SK-N-DZ (cell line): ENCODE results near the gene SYT12. TPM values are rescaled to one million over a fixed set of nuclear protein-coding genes. Genes with fewer than 3 reads are reported as not detected.
"Not testable (repeated sequence)": the region's sequence is repeated elsewhere in the genome, so short reads cannot be mapped to it uniquely, and the experiment has no call there.

Experiments
- DNase-seq: peaks from one replicate; pipeline ENCODE4 v3.0.0-alpha.2; 2015; ENCODE audit warnings: low spot score
- polyA plus RNA-seq, 2 experiments: library from polyadenylated mRNA; depleted of rRNA; stranded (reverse); fragments of >200 nt; gene quantifications; 2 replicates each; pipeline ENCODE4 v1.2.3, GENCODE V29; 2014

The SYT12 gene
- 0.24 TPM in 1 of 2 replicates, not detected in the other for polyA plus RNA-seq (2014; cell fraction: cytosol; rRNA removed)
- polyA plus RNA-seq (2014; cell fraction: nucleus; rRNA removed), result 0.06 and 0.07 TPM in 2 replicates

GRCh38 chr11:67022961-67023956, at the start of gene SYT12:
Gene SYT12, plus strand, starts transcription at chr11:67023134. Its CDS starts 7,011 bp downstream, at chr11:67030145.
- no peak for DNase-seq

GRCh38 chr11:66973956-66974580, 48.9 kb upstream of the SYT12 start:
- no peak for DNase-seq

- DNase-seq, result no peak
These were observed 48.1 kb upstream of the SYT12 start, which contains the start of gene C11orf86 for GRCh38 chr11:66974724-66975404. Gene C11orf86, plus strand, starts transcription at chr11:66975304. Its CDS starts 59 bp downstream, at chr11:66975363.

- DNase-seq, result no peak
These were observed 47.4 kb upstream of the SYT12 start for GRCh38 chr11:66975405-66976027.

GRCh38 chr11:66976028-66976467, 46.9 kb upstream of the SYT12 start:
- DNase-seq, result peak; percentile 75

GRCh38 chr11:66976925-66977324, 46.0 kb upstream of the SYT12 start:
- DNase-seq, result no peak

GRCh38 chr11:66978229-66978628, 44.7 kb upstream of the SYT12 start:
- no peak for DNase-seq

- no peak for DNase-seq
These were observed 44.2 kb upstream of the SYT12 start for GRCh38 chr11:66978717-66979116.

GRCh38 chr11:66979336-66979980, 43.5 kb upstream of the SYT12 start:
- DNase-seq, result no peak

- DNase-seq, result no peak
These were observed 40.9 kb upstream of the SYT12 start for GRCh38 chr11:66981976-66982578.

GRCh38 chr11:66983275-66983924, 39.5 kb upstream of the SYT12 start:
- DNase-seq, result no peak

- DNase-seq, result no peak
These were observed 37.3 kb upstream of the SYT12 start for GRCh38 chr11:66985508-66986177.

- no peak for DNase-seq
These were observed 36.8 kb upstream of the SYT12 start for GRCh38 chr11:66986178-66986545.

- no peak for DNase-seq
These were observed 35.7 kb upstream of the SYT12 start for GRCh38 chr11:66987158-66987620.

GRCh38 chr11:66987924-66988637, 34.9 kb upstream of the SYT12 start:
- DNase-seq, result no peak

- not testable (repeated sequence) for DNase-seq
These were observed 34.2 kb upstream of the SYT12 start for GRCh38 chr11:66988741-66989140.

- DNase-seq, result not testable (repeated sequence)
These were observed 33.6 kb upstream of the SYT12 start for GRCh38 chr11:66989360-66989759.

GRCh38 chr11:66992041-66992440, 30.9 kb upstream of the SYT12 start:
- no peak for DNase-seq
